GM12801 (cell line): ENCODE results near the gene ITPKB.

ENCODE experiments used
- CTCF ChIP-seq: IDR thresholded peaks from one replicate; pipeline ENCODE4 v1.5.1; 2011; ENCODE audit warnings: control low read depth; ENCODE audit not compliant: insufficient read length; ENCODE audit errors: extremely low read depth

Gene ITPKB

GRCh38 chr1:226690460-226690982 lies 48.6 kb downstream of the ITPKB start:
- TF ChIP-seq CTCF = no peak

DNA sequence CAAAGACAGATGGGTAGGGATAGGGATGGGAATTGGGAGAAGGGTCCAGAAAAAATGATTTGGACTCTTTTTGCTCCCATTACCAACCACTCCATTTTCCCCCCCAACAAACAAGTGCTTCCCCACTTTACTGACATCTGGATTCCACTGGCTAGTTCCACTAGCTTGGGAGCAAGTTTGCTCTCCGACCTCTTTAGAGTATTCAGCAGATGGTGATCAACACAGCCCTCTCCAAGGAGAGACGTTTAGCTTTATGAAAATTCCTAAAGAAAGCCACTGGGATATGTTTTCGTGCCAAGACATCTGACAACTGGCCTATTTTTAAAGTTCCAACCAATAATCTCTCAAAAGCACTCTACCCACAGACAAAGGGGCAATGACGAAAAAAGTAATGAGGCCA lies 50.3 kb downstream of the ITPKB start:
- TF ChIP-seq CTCF = no peak

- TF ChIP-seq CTCF = no peak
These were observed 50.9 kb downstream of the ITPKB start for GRCh38 chr1:226688056-226688748.

DNA sequence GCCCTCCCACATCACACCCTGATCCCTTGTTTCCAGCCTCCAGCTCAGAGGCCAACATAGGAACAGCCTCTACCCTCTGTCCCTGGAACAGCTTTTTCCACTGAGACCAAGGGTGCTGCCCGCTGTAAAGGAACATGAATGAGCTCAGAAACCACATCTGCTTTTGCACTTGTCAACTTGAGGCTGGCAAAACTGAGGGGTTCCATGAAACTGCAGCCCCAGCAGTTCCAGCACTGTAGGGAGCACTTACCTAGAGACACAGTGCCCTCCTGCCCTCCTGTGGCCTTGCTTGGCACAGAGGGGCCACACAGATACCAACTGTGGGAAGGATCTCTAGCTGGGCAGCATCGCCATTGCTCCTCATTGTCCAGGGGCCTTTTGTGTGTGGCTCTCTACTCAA lies 51.7 kb downstream of the ITPKB start:
- TF ChIP-seq CTCF = no peak

DNA sequence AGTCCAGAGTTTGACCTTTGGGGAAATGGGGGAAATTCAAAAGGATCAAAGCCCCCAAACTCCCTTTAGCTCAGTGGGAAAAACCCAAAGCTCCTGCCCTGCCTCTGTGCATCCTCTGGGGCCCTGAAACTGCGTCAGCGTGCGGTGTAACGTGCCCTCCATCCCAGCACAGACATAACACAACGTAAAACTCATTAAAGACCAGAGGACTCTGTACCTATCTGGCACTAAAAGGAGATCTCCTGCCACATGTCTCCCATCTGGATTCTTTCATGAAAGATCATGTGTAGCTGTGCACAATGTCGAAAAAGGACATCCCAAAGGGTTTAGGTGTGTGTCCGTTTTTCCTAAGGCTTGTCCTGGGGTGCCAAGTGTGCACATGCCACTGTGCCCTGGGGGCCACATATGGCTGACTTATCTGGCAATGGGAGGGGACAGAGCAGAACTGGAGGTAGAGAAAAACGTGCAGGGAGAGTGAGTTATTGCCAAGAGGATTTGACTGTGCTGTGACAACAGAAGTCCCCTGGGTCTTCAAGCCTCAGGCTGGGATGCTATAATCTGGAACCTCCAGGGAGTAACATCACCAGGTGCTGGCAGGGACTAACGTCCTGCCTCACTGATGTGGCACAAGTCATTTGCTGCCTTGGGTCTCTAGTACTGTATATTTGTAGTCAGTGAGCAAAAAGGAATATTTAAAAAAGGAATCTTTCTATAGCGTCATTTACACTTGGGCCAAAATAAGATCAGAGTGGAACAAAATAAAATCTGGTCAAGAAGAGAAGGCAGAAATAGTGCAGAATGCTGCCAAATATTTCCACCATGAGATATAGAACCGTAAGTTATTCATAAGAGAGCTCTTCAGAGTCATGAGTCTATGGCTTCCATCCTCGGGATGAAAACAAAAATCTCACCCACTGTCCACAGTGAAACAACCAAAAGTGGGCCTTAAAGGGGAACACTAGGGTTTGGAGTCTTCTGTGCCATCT lies 52.3 kb downstream of the ITPKB start:
- TF ChIP-seq CTCF = no peak

DNA sequence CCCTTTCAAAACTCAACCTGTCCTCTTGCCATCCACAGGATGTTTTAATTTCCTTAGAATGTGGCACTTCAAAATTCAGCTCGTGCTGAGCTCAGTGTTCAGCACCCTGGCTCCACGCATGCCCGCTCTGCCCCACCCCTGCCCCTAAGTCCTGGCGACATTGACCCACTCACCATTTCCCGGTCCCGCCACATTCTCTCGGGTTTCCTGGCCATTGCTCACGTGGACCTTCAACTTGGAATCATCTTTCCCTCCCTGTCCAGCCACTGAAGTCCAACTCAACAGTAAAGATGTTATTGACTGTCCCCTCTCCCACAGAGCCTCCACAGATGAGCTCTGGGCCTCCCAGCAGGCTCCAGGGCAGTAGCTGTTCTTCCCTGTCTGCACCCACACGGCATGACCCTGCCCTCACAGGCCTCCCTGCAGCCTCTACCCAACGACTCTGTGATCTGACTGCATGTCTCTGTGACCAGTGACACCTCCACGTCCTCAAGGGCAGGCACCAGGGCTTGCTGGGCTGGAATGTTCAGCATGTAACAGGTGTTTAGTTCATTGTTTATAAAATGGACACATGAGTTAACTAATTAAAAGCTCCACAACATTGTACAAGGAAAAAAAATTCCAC lies 53.8 kb downstream of the ITPKB start:
- TF ChIP-seq CTCF = no peak

DNA sequence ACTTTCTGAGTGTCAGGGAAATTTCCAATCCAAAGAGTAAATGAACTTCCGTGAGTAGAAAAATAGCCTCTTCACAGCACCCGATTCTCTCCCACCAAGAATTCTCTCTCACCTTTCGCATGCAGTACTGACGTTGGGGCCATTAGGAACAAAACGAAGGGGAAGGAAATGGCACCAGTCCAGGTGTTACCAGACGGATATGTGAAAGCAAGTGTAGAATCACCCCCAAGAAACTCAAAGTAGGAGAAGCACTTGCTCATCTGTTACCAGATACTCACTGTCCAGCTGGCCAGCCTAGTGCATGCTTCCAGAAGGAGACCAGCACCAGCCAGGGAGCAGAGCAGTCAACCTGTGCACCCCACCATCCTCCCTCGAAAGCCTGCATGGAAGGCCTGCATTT lies 55.1 kb downstream of the ITPKB start:
- TF ChIP-seq CTCF = no peak
